GM10266 (cell line): ENCODE results near the gene NUP98.
"Not testable (repeated sequence)": the region's sequence is repeated elsewhere in the genome, so short reads cannot be mapped to it uniquely, and the experiment has no call there.

Source experiments
- DNase-seq: peaks from one replicate; pipeline ENCODE4 v3.0.0; 2012; ENCODE audit errors: extremely low spot score
- TF ChIP-seq, protein P1 (sequence below): IDR thresholded peaks from 2 replicates; pipeline ENCODE4 v1.5.1; 2012; ENCODE audit warnings: mild to moderate bottlenecking, low read depth; ENCODE audit not compliant: control insufficient read depth, insufficient read depth; ENCODE audit errors: missing control alignments

Gene NUP98

DNA sequence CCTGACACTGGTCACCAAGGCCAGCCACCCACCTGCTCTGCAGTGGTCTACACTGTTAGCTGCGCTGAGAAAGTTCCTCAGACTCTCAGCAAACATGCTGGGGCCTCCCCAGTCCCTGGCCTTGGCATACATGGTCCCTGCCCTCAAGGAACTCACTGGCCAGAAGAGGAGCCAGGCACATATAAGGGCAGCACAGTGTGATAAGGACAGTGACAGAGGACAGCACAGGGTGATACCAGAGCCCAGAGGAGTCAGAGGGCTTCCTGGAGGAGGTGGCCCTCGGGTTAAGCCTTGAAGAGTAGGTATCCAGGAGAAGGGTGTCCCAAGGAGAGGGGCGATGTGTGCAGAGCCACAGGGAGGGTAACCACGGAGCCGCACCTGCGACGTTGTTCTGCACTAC lies 151.8 kb downstream of the NUP98 start:
- TF ChIP-seq, protein P1, sequence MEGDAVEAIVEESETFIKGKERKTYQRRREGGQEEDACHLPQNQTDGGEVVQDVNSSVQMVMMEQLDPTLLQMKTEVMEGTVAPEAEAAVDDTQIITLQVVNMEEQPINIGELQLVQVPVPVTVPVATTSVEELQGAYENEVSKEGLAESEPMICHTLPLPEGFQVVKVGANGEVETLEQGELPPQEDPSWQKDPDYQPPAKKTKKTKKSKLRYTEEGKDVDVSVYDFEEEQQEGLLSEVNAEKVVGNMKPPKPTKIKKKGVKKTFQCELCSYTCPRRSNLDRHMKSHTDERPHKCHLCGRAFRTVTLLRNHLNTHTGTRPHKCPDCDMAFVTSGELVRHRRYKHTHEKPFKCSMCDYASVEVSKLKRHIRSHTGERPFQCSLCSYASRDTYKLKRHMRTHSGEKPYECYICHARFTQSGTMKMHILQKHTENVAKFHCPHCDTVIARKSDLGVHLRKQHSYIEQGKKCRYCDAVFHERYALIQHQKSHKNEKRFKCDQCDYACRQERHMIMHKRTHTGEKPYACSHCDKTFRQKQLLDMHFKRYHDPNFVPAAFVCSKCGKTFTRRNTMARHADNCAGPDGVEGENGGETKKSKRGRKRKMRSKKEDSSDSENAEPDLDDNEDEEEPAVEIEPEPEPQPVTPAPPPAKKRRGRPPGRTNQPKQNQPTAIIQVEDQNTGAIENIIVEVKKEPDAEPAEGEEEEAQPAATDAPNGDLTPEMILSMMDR: no peak
- no peak for DNase-seq

DNA sequence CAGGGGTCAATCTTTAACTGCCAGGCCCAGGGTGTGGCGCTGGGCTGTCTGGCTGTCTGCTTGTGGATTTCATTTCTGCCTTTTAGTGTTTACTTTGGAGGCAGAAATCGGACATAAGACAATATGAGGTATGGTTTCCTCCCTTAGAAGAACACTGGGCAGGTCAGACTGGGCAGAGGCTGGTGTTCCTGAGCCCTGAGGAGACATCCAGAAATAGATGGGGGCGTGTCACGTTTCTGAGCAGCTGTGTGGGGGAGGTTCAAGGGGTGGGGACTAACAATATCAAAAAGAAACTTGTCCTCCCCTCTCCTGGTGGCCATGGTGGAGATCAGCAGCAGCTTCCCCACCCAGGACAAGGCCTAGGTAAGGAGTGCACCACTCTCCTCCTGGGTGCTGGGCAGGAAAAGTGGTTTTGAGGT lies 152.5 kb downstream of the NUP98 start, which contains the start of gene ART1:
Gene ART1, plus strand, starts transcription at position 312 of the 419 bp plus-strand sequence. CDS start 14,086 bp downstream, outside the sequence.
- TF ChIP-seq, protein P1: no peak

DNA sequence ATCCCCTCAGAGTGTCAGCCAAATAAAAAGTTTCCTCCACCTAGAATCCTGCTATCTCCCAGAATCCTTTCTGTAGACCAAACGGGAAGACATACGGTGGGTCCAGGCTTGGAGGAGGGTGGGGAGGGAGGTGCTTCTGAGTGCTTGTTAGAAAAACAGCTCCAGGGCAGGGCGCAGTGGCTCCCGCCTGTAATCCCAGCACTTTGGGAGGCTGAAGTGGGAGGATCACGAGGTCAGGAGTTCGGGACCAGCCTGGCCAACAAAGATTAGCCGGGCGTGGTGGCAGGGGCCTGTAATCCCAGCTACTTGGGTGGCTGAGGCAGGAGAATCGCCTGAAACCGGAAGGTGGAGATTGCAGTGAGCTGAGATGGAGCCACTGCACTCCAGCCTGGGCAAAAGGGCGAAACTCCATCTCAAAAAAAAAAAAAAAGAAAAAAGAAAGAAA lies 154.2 kb downstream of the NUP98 start:
- not testable (repeated sequence) for DNase-seq

More for the DNA sequence above, 152.5 kb downstream of the NUP98 start, which contains the start of gene ART1:
- no peak for DNase-seq

DNA sequence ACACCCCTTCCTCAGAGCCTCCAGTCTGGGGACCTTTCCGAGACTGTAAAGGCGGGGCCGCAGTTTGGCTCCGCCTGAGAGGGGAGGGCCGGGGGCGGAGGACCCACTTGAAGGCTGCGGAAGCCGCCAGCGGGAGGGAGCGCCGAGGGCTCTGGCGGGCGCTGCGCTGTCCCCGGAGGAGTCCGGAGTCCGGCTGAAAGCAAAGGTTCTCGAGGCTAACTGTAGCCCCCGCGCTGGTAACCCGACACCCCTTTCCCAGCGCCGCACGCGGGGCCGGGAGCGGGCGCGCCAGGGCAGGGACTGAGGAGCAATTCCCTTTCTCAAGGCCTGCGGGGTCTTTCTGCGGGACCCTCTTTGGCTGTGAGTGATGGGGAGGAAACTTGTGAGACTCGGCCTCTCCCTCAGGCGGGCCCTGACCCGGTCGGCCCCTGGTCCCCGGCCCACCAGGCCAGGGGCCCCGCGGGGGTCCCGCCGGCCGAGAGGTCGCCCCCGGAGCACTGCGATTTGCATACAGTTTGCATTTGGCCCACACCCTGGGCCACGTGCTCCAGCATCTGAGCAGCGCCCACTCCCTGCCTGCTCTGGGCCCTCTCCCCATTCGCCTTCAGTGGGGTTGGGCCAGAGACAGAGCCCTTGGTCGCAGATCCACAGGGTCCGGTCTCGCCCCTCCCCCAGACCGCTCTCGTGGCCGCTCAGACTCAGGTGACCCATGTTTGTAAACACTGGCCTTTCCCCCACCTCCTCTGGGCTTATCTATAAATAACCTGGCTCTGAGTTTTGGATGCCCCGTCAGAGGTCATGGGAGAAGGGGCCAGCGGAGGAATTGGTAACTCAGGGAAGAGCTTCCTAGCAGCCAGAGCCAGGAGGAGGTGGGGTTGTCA lies 155.0 kb downstream of the NUP98 start:
- TF ChIP-seq, protein P1: no peak
- DNase-seq: peak; percentile 88

DNA sequence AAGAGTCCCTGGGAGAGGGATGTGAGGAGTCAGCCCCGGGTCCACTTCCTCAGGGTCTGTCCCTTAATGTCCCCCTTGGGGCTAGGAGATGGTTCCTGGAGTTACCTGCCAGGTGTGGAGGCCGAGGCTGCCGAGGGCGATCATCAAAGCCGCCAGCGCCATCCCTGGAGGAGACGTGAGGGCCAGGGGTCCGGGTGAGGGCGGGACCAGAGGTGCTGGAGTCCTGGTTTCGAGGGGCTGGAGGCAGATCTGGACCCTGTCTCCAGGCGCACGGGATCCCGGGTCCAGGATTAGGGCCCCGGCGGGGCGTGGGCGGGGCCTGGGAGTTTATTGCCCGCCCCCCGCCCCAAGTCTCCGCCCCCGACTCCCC lies 155.7 kb downstream of the NUP98 start, which contains the start of gene ART5:
Gene ART5, minus strand, starts transcription at position 292 of the 370 bp plus-strand sequence. Its CDS starts 130 bp downstream, at position 162.
- DNase-seq: no peak
- TF ChIP-seq, protein P1: no peak

DNA sequence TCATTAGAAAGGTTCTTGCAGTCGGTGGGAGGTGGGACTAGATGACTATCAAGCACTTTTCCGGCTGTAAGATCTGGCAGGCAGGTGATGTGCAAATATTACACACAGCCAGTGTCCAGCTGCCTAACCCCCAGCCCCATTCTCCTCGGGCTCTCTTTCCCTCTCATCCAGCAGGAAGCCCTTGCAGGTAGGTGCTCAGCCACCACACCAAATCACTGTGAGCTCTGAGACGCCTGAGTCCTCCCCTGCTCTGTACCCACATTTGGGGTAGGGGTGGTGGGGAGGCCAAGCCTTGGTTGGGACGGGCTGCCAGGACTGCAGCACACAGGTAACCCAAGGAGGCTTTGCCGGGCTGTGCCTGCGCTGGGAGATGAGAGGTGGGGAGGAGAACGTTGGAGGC lies 156.2 kb downstream of the NUP98 start:
- no peak for DNase-seq
- TF ChIP-seq, protein P1: no peak

DNA sequence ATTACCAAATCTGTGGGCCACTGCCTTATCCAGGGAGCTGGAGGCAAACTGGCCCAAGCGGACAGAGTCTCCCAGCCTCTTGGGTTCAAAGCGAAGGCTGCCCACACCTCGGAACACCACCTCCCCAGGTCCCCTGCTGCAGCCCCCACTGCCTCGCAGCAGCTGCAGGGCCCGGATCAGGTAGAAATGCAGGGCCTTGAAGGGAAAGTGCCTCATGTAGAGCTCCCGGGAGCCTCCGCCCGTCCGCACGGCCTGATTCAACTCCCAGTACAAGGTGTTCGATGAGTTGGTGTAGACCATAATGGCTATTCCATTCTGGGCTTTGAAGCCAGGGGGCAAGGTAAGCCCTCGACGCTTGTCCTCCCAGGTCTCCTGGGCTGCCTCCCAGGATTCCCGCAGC lies 157.5 kb downstream of the NUP98 start:
- TF ChIP-seq, protein P1: no peak
- DNase-seq: no peak
